Measurements from ENCODE around the gene DSCAML1.

GRCh38 chr11:117681438-117681837, 115.6 kb downstream of the DSCAML1 start:
- TF ChIP-seq ZNF565 (CRISPR knock-in tag; conservative IDR thresholded peaks at IDR 0.05; ENCODE audit: low read depth) (no peak), PATZ1 (CRISPR knock-in tag; IDR thresholded peaks at IDR 0.05; ENCODE audit: borderline replicate concordance) (no peak), ZFP3 (CRISPR knock-in tag; IDR thresholded peaks at IDR 0.05) (no peak)

Data from SK-N-SH treated with all-trans-retinoic acid at 6 μM for 48 hours (cell line).